H9 (cell line): ENCODE data around the gene ANKRD39. TPM values are rescaled to one million over a fixed set of nuclear protein-coding genes. Genes with fewer than 3 reads are reported as not detected.

Experiments used
- DNase-seq: peaks from one replicate; pipeline ENCODE4 v3.0.0-alpha.2; 2017
- H2AFZ ChIP-seq: one replicate; pipeline ENCODE4 v1.6.1; 2013; ENCODE audit warnings: mild to moderate bottlenecking, low read length, control low read depth, moderate library complexity
- H2AK5ac ChIP-seq: 2 replicates; pipeline ENCODE4 v1.6.1; 2013; ENCODE audit warnings: low read length, control low read depth, mixed read lengths; ENCODE audit not compliant: insufficient read length
- H2BK120ac ChIP-seq: one replicate; pipeline ENCODE4 v1.6.1; 2013; ENCODE audit warnings: low read depth, mild to moderate bottlenecking, low read length, control low read depth, inconsistent platforms; ENCODE audit not compliant: poor library complexity, severe bottlenecking
- H2BK12ac ChIP-seq: 2 replicates; pipeline ENCODE4 v1.6.1; 2013; ENCODE audit warnings: low read length, control low read depth, mixed read lengths, low read depth; ENCODE audit not compliant: insufficient read length
- H2BK15ac ChIP-seq: 2 replicates; pipeline ENCODE4 v1.6.1; 2013; ENCODE audit warnings: low read depth, low read length, control low read depth
- H2BK20ac ChIP-seq: one replicate; pipeline ENCODE4 v1.6.1; 2013; ENCODE audit warnings: low read depth, mild to moderate bottlenecking, low read length, control low read depth, inconsistent platforms; ENCODE audit not compliant: poor library complexity, severe bottlenecking
- H2BK5ac ChIP-seq: 2 replicates; pipeline ENCODE4 v1.6.1; 2013; ENCODE audit warnings: low read length, control low read depth, mixed read lengths; ENCODE audit not compliant: insufficient read length
- H3K14ac ChIP-seq: 2 replicates; pipeline ENCODE4 v1.6.1; 2013; ENCODE audit warnings: low read length, control low read depth; ENCODE audit not compliant: insufficient read depth
- H3K18ac ChIP-seq: 2 replicates; pipeline ENCODE4 v1.6.1; 2013; ENCODE audit warnings: low read depth, mild to moderate bottlenecking, mixed read lengths, low read length, control low read depth; ENCODE audit not compliant: insufficient read length
- H3K23ac ChIP-seq: 2 replicates; pipeline ENCODE4 v1.6.1; 2013; ENCODE audit warnings: low read length, control low read depth, mixed read lengths, low read depth; ENCODE audit not compliant: insufficient read length
- H3K23me2 ChIP-seq: 2 replicates; pipeline ENCODE4 v1.6.1; 2013; ENCODE audit warnings: low read depth, mild to moderate bottlenecking, mixed read lengths, low read length, control low read depth; ENCODE audit not compliant: insufficient read length, poor library complexity, severe bottlenecking
- H3K27ac ChIP-seq: 2 replicates; pipeline ENCODE4 v1.5.1; 2013; ENCODE audit warnings: low read length, control low read depth, mixed read lengths, low read depth; ENCODE audit not compliant: insufficient read length
- H3K27me3 ChIP-seq: 2 replicates; pipeline ENCODE4 v1.6.1; 2013; ENCODE audit warnings: low read length, control low read depth, inconsistent platforms; ENCODE audit not compliant: insufficient read depth
- H3K4ac ChIP-seq: 2 replicates; pipeline ENCODE4 v1.6.1; 2013; ENCODE audit warnings: low read depth, mild to moderate bottlenecking, control low read depth, inconsistent platforms, low read length, moderate library complexity
- H3K4me1 ChIP-seq: 2 replicates; pipeline ENCODE4 v1.6.1; 2013; ENCODE audit warnings: low read length, control low read depth, inconsistent platforms; ENCODE audit not compliant: insufficient read depth
- H3K4me2 ChIP-seq: 2 replicates; pipeline ENCODE4 v1.6.1; 2013; ENCODE audit warnings: low read length, control low read depth, mixed read lengths; ENCODE audit not compliant: insufficient read length, insufficient read depth
- H3K56ac ChIP-seq: 2 replicates; pipeline ENCODE4 v1.6.1; 2013; ENCODE audit warnings: low read depth, mild to moderate bottlenecking, mixed read lengths, low read length, control low read depth; ENCODE audit not compliant: insufficient read length
- H3K79me1 ChIP-seq: 2 replicates; pipeline ENCODE4 v1.6.1; 2013; ENCODE audit warnings: low read depth, mild to moderate bottlenecking, moderate library complexity, low read length, control low read depth, inconsistent platforms; ENCODE audit not compliant: insufficient read depth, poor library complexity, severe bottlenecking
- H3K79me2 ChIP-seq: 2 replicates; pipeline ENCODE4 v1.6.1; 2013; ENCODE audit warnings: low read length, control low read depth, inconsistent platforms; ENCODE audit not compliant: insufficient read depth
- H3K9ac ChIP-seq: 2 replicates; pipeline ENCODE4 v1.6.1; 2013; ENCODE audit warnings: low read length, control low read depth, mixed read lengths; ENCODE audit not compliant: insufficient read length; ENCODE audit errors: extremely low read depth
- H3K9me3 ChIP-seq: one replicate; pipeline ENCODE4 v1.6.1; 2013; ENCODE audit warnings: low read depth, low read length, inconsistent platforms; ENCODE audit not compliant: control insufficient read depth
- H3T11ph ChIP-seq: one replicate; pipeline ENCODE4 v1.6.1; 2013; ENCODE audit warnings: mild to moderate bottlenecking, low read length, control low read depth, inconsistent platforms
- H4K20me1 ChIP-seq: one replicate; pipeline ENCODE4 v1.6.1; 2013; ENCODE audit not compliant: control insufficient read depth, insufficient read length, insufficient read depth
- H4K5ac ChIP-seq: 2 replicates; pipeline ENCODE4 v1.6.1; 2013; ENCODE audit warnings: low read depth, mild to moderate bottlenecking, mixed read lengths, low read length, control low read depth; ENCODE audit not compliant: insufficient read length
- H4K8ac ChIP-seq: replicated peaks from 2 replicates; pipeline ENCODE4 v1.6.1; 2013; ENCODE audit warnings: low read length, control low read depth, mixed read lengths, low read depth; ENCODE audit not compliant: insufficient read length
- H4K91ac ChIP-seq: 2 replicates; pipeline ENCODE4 v1.6.1; 2013; ENCODE audit warnings: low read depth, mild to moderate bottlenecking, moderate library complexity, mixed read lengths, low read length, control low read depth; ENCODE audit not compliant: insufficient read length
- H3K27ac Mint-ChIP-seq, 3 experiments: 2 replicates in 2 of 3; 3 replicates in 1 of 3; pipeline ENCODE4 v1.8.0; 2020 to 2021; ENCODE audit warnings: mixed read lengths in 3 of 3, mild to moderate bottlenecking in 1 of 3, moderate library complexity in 1 of 3
- H3K27me3 Mint-ChIP-seq: 2 replicates; pipeline ENCODE4 v1.8.0; 2021; ENCODE audit warnings: low read depth, mild to moderate bottlenecking, moderate library complexity, mixed read lengths
- H3K36me3 Mint-ChIP-seq, 3 experiments: 2 replicates in 2 of 3; 3 replicates in 1 of 3; pipeline ENCODE4 v1.8.0; 2020 to 2021; ENCODE audit warnings: low read depth in 3 of 3, mixed read lengths in 3 of 3; ENCODE audit not compliant: insufficient read depth in 1 of 3
- H3K4me1 Mint-ChIP-seq, 2 experiments: 2 replicates each; pipeline ENCODE4 v1.8.0; 2020; ENCODE audit warnings: mixed read lengths in 2 of 2
- H3K4me3 Mint-ChIP-seq, 2 experiments: 2 replicates in 1 of 2; 3 replicates in 1 of 2; pipeline ENCODE4 v1.8.0; 2020 to 2021; ENCODE audit warnings: mild to moderate bottlenecking in 2 of 2, mixed read lengths in 2 of 2, moderate library complexity in 1 of 2
- H3K9me3 Mint-ChIP-seq, 2 experiments: 2 replicates in 1 of 2; 3 replicates in 1 of 2; pipeline ENCODE4 v1.8.0; 2020; ENCODE audit warnings: mild to moderate bottlenecking in 2 of 2, mixed read lengths in 2 of 2, moderate library complexity in 1 of 2
- WGBS: extraction: QIAGEN DNeasy Blood & Tissue Kit; methylation state at CpG from one replicate; pipeline ENCODE4 v1.1.7; 2013; ENCODE audit warnings: missing lambda C conversion rate, low lambda C conversion rate, mixed read lengths; ENCODE audit not compliant: insufficient read length; ENCODE audit errors: extremely low coverage; 5-methylcytosine and 5-hydroxymethylcytosine counted together
- total RNA-seq: library from RNA; stranded (reverse); gene quantifications from 2 replicates; pipeline ENCODE4 v1.2.1, GENCODE V29; 2021
- TF ChIP-seq, protein P1 (sequence below): fragments of 200-600 bp; sonication (generic); conservative IDR thresholded peaks from 3 replicates; pipeline ENCODE4 v1.8.0; 2021; ENCODE audit warnings: antibody characterized with exemption, mild to moderate bottlenecking

ANKRD39 gene
- total RNA-seq, 1 experiment from 2014 or later, result 13.0 TPM

DNA sequence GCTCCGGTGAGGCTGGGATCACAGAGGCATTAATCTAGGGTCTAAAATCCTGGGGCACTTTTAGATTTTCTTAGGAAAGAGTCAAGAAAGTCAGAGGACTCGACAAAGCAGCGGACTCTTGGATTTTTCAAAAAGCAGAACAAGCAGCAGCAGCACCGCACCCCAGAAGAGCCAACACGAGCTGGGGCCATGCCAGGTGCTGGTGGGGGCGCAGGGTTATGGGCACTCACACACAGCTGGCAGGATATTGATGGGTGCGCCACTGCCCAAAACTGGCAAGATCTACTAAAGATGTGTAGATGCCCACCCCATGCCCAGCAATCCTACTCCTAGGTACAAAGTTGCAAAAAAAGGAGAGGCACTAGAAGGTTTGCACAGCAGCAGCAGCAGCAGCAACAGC is 46.0 kb upstream of the ANKRD39 start:
- no peak overlapping the region for H3K4me2 ChIP-seq
- no peak overlapping the region for H4K91ac ChIP-seq
- no peak overlapping the region for H2AK5ac ChIP-seq
- peaks cover 14 to 22% of the 10 kb centered on the region in 2 experiments for H3K4me1 Mint-ChIP-seq
- H3K14ac ChIP-seq, result no peak overlapping the region
- H3K4ac ChIP-seq, result no peak overlapping the region
- H3K9me3 Mint-ChIP-seq, result no peaks in the 10 kb centered on the region
- no peaks in the 10 kb centered on the region for H3K27me3 ChIP-seq
- no peak overlapping the region for H3K23ac ChIP-seq
- H2BK15ac ChIP-seq, result no peak overlapping the region
- TF ChIP-seq, protein P1, sequence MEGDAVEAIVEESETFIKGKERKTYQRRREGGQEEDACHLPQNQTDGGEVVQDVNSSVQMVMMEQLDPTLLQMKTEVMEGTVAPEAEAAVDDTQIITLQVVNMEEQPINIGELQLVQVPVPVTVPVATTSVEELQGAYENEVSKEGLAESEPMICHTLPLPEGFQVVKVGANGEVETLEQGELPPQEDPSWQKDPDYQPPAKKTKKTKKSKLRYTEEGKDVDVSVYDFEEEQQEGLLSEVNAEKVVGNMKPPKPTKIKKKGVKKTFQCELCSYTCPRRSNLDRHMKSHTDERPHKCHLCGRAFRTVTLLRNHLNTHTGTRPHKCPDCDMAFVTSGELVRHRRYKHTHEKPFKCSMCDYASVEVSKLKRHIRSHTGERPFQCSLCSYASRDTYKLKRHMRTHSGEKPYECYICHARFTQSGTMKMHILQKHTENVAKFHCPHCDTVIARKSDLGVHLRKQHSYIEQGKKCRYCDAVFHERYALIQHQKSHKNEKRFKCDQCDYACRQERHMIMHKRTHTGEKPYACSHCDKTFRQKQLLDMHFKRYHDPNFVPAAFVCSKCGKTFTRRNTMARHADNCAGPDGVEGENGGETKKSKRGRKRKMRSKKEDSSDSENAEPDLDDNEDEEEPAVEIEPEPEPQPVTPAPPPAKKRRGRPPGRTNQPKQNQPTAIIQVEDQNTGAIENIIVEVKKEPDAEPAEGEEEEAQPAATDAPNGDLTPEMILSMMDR, result no peak
- peak overlapping the region in 1 of 3 experiments; percentile 15; a peak in 1 of 7 replicates for H3K27ac Mint-ChIP-seq
- no peaks in the 10 kb centered on the region for H3K27me3 Mint-ChIP-seq
- H3K79me1 ChIP-seq, result no peaks in the 10 kb centered on the region
- H2BK120ac ChIP-seq, result no peak overlapping the region
- H3K18ac ChIP-seq, result no peak overlapping the region
- H2BK5ac ChIP-seq, result no peak overlapping the region
- no peaks in the 10 kb centered on the region for H4K20me1 ChIP-seq
- peaks cover 2% of the 10 kb centered on the region; the same call in 1 of the 2 replicates for H3K4me1 ChIP-seq
- no peak for DNase-seq
- no peak overlapping the region for H2BK20ac ChIP-seq
- no peak overlapping the region for H4K8ac ChIP-seq
- H4K5ac ChIP-seq, result no peak overlapping the region
- H3K4me3 Mint-ChIP-seq, result no peak overlapping the region
- H3K79me2 ChIP-seq, result no peaks in the 10 kb centered on the region
- no peaks in the 10 kb centered on the region for H3K36me3 Mint-ChIP-seq
- H3K9me3 ChIP-seq, result no peaks in the 10 kb centered on the region
- H3K23me2 ChIP-seq, result no peaks in the 10 kb centered on the region
- H2BK12ac ChIP-seq, result no peak overlapping the region
- no peak overlapping the region for H3K9ac ChIP-seq
- H3T11ph ChIP-seq, result no peak overlapping the region
- no CpG with 5 or more reads among the region's 7 CpGs for WGBS
- no peak overlapping the region for H3K27ac ChIP-seq
- no peak overlapping the region for H2AFZ ChIP-seq
- H3K56ac ChIP-seq, result no peak overlapping the region
